SK-N-MC (cell line): Measurements from ENCODE around the gene ARHGEF37.

ENCODE experiments used
- EZH2 ChIP-seq: fragments of 200-600 bp; sonication (generic); IDR thresholded peaks from one replicate; pipeline ENCODE4 v1.6.1; 2017; ENCODE audit warnings: antibody characterized with exemption
- FOXP2 ChIP-seq: optimal IDR thresholded peaks from 2 replicates; pipeline ENCODE3; 2011; ENCODE audit warnings: mild to moderate bottlenecking, moderate library complexity; ENCODE audit not compliant: insufficient read depth; ENCODE audit errors: extremely low read length, control extremely low read depth
- POLR2AphosphoS5 ChIP-seq: IDR thresholded peaks from 2 replicates; pipeline ENCODE4 v1.6.1; 2012; ENCODE audit warnings: mild to moderate bottlenecking, low read depth, low read length, borderline replicate concordance

DNA sequence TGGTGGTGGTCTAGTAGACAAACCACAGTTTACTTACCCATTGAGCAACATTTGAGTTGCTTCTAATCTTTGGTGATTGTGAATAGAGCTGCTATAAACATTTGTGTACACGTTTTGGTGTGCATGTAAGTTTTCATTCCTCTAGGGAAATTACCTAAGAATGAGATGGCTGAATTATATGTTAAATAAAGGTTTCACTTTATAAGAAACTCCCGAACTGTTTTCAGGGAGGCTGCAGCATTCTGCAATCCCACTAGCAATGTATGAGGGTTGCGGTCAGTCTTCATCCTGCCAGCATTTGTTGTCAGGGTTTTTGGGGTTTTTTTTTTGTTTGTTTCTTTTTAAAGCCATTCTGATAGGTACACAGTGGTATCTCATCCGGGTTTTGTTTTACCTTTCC is 103.1 kb downstream of the ARHGEF37 start:
- TF ChIP-seq POLR2AphosphoS5, result no peak
- no peak for TF ChIP-seq EZH2
- no peak for TF ChIP-seq FOXP2
